Left lung (tissue), 10 donors: ENCODE data around the gene BPIFB3. TPM values are rescaled to one million over a fixed set of nuclear protein-coding genes. Genes with fewer than 3 reads are reported as not detected.

ENCODE experiments used
- ATAC-seq: fragments of 200-7000 bp; cut with Tn5 transposase; one replicate; pipeline ENCODE4 v1.9.1; 2020; ENCODE audit warnings: moderate library complexity
- DNase-seq, 4 donors: peaks; one replicate each; pipeline ENCODE4 v3.0.0-alpha.2; 2013 to 2020
- H3K27ac ChIP-seq, 2 donors: fragments of 200-600 bp; sonication (generic) in 1 of 2; one replicate each; pipeline versions ENCODE4 v1.5.0 to v1.8.0; 2020 to 2021
- H3K27me3 ChIP-seq, 2 donors: fragments of 200-600 bp; sonication (generic) in 1 of 2; one replicate each; pipeline versions ENCODE4 v1.5.0 to v1.8.0; 2020 to 2021
- H3K36me3 ChIP-seq, 2 donors: fragments of 200-600 bp; sonication (generic) in 1 of 2; one replicate each; pipeline versions ENCODE4 v1.5.0 to v1.8.0; 2020 to 2021
- H3K4me1 ChIP-seq, 2 donors: fragments of 200-600 bp; one replicate each; pipeline ENCODE4 v1.8.0; 2021
- H3K4me3 ChIP-seq, 2 donors: fragments of 200-600 bp; sonication (generic) in 1 of 2; one replicate each; pipeline versions ENCODE4 v1.5.0 to v1.8.0; 2020 to 2021; ENCODE audit warnings: mild to moderate bottlenecking in 1 of 2
- H3K9me3 ChIP-seq, 2 donors: fragments of 200-600 bp; sonication (generic) in 1 of 2; one replicate each; pipeline versions ENCODE4 v1.5.0 to v1.8.0; 2020 to 2021
- intact Hi-C, 2 donors: fragments of 100-400 bp; cut with DNase I; formaldehyde crosslinking; loops; one replicate each; pipeline versions ENCODE4 v1.11.2 to v1.14.2; 2022
- polyA plus RNA-seq, 6 donors: library from polyadenylated mRNA; unstranded; fragments of 120-200 nt; gene quantifications; one replicate each; pipeline ENCODE4 v1.2.1, GENCODE V29; 2013; ENCODE audit not compliant: insufficient read length in 6 of 6
- total RNA-seq, 2 donors: library from RNA; stranded (reverse); fragmentation: NEBNext Ultra II Directional; extraction: Animal tissue kit (Norgen Biotek cat#: 25700); gene quantifications; one replicate each; pipeline ENCODE4 v1.2.1, GENCODE V29; 2021
- TF ChIP-seq, protein P1 (sequence below), 2 donors: fragments of 200-600 bp; sonication (generic) in 1 of 2; IDR thresholded peaks; one replicate each; pipeline versions ENCODE4 v1.5.0 to v1.8.0; 2021; ENCODE audit warnings: antibody characterized with exemption in 2 of 2
- donor health status: DM: no; HTN: yes; CAD: no.
- donor health status: DM: no; HTN: no; CAD: no.

The BPIFB3 gene
- total and polyA plus RNA-seq, 8 donors: not detected

DNA sequence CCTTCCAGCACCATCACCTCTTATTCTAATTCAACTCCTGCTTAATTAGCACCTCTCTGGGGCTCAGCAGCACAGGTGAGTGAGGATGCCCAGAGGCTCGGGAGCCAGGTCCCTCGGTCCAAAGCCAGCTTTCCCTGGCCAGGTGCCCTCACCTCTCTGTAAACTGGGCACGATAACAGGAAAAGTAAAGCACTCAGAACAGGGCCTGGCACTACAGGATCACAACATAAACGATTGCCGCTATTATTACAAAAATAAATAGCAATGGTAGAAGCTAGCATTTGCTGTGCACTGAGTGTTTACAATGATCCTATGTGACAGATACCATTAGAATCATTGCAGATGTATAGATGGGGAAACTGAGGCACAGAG lies 43.6 kb upstream of the BPIFB3 start:
- ATAC-seq (no peak), DNase-seq (no peak)
- intact Hi-C loops: no loop called here
- H3K4me3 ChIP-seq: no peak overlapping the region
- H3K4me1 ChIP-seq: no peaks in the 10 kb centered on the region
- H3K27ac ChIP-seq: no peak overlapping the region
- peaks cover 0 to 2% of the 10 kb centered on the region in 2 donors for H3K9me3 ChIP-seq
- H3K36me3 ChIP-seq: no peaks in the 10 kb centered on the region
- TF ChIP-seq, protein P1, sequence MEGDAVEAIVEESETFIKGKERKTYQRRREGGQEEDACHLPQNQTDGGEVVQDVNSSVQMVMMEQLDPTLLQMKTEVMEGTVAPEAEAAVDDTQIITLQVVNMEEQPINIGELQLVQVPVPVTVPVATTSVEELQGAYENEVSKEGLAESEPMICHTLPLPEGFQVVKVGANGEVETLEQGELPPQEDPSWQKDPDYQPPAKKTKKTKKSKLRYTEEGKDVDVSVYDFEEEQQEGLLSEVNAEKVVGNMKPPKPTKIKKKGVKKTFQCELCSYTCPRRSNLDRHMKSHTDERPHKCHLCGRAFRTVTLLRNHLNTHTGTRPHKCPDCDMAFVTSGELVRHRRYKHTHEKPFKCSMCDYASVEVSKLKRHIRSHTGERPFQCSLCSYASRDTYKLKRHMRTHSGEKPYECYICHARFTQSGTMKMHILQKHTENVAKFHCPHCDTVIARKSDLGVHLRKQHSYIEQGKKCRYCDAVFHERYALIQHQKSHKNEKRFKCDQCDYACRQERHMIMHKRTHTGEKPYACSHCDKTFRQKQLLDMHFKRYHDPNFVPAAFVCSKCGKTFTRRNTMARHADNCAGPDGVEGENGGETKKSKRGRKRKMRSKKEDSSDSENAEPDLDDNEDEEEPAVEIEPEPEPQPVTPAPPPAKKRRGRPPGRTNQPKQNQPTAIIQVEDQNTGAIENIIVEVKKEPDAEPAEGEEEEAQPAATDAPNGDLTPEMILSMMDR (IDR thresholded peaks at IDR 0.05): no peak
- peaks cover 0 to 41% of the 10 kb centered on the region in 2 donors for H3K27me3 ChIP-seq

DNA sequence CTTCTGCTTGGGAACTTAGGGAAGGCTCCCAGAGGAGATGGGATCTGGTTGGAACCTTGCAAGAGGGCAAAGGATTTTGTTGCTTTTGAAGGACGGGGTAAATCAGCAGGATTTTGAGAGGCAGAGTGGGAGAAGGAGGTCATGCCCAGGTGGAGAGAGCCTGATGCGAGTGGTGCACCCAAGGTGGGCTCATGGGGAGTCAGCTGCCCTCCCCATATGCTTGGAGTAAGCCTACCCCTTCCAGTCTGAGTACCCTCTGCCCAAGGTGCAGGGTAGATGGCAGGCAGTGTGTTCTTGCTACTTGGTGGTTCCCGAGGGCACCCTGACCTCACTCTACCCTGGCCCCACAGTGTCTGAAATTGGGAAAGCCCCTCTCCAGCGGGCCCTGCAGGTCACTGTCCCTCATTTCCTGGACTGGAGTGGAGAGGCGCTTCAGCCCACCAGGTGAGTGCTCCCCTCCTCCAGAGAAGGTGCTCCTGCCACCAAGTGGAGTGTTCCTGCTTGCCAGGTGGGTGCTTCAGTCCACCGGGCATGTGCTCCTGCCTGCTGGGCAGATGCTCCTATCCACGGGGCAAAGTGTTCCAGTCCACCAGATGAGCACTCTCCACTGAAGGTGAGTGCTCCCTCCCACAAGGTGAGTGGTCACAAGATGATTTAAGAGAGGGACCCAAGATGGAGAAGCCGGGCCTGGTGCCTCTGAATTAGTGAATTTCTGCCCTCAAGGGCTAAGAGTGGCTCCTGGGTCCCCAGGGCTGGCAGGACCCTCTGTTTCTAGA lies 42.8 kb upstream of the BPIFB3 start:
- Histone ChIP-seq H3K9me3 (no peaks in the 10 kb centered on the region), H3K4me3 (no peak overlapping the region), H3K27ac (no peak overlapping the region), H3K27me3 (peaks cover 0 to 47% of the 10 kb centered on the region in 2 donors), H3K4me1 (no peaks in the 10 kb centered on the region), H3K36me3 (no peaks in the 10 kb centered on the region)
- TF ChIP-seq, protein P1 (IDR thresholded peaks at IDR 0.05): no peak
- DNase-seq (no peak), ATAC-seq (no peak)
- intact Hi-C loops: no loop called here

DNA sequence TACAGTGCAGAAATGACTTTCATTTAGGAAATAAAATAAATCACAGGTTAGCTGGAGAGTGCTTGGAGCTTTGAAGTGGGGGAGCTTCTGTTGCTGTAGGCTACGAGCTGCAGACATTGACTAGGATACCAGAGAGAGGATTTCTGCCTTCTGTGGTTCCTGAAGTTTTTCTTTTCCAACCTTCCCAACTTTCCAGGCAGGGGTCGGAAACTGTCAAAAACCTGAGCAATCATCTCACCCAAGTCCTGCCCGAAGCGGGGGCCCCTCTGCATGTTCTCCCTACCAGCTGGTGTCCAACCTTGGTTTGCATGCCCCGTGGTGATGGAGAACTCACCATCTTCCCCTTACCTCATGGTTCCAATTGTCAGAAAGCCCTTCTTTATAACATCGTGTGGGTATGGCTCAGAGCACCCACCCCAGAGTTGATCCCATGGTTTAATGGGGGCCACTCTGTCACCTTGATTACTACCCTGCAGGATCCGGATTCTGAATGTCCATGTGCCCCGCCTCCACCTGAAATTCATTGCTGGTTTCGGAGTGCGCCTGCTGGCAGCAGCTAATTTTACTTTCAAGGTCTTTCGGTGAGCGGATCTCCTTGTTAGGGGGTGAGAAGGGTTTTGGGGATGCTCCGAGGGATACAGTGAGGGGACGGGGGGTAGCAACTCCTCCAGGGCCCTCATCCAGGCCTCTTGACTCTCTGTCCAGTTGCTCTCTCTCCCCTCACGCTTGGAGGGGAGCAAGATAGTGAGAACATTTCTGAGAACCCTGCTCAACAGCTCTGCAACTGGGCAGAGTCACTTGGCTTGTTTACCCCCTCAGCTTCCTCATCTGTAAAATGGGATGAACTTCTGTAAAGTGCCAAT lies 41.1 kb upstream of the BPIFB3 start:
- no peak for DNase-seq
- intact Hi-C loops: no loop called here
- Histone ChIP-seq H3K27ac (no peak overlapping the region), H3K36me3 (no peaks in the 10 kb centered on the region), H3K27me3 (peaks cover 0 to 55% of the 10 kb centered on the region in 2 donors), H3K4me3 (no peak overlapping the region), H3K9me3 (no peaks in the 10 kb centered on the region), H3K4me1 (no peaks in the 10 kb centered on the region)
- TF ChIP-seq, protein P1 (IDR thresholded peaks at IDR 0.05): no peak
- ATAC-seq: no peak

DNA sequence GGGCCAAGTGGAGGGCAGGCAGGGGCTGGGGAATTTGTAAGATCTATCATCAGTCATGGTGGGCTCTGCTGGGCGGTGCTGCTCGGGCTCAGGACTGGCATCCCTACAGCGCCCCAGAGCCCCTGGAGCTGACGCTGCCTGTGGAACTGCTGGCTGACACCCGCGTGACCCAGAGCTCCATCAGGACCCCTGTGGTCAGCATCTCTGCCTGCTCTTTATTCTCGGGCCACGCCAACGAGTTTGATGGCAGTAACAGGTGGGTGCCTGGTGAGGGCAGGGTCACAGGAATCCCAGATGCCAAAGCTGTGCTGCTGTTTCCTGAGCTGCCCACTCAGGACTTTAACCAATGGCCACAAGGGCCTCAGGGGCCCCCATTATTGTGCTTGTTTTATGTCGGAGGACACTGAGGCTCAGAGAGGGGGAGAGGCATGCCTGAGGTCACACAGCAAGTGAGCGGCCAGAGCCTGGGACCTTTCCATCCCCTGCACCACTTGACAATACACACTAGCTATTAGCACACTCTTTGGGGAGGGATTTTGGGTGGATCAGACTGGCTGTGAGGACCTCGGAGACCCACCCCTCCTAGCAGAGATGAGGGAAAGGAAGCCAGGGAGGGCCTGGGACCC lies 39.9 kb upstream of the BPIFB3 start:
- Histone ChIP-seq H3K4me3 (no peak overlapping the region), H3K27ac (no peak overlapping the region), H3K9me3 (no peaks in the 10 kb centered on the region), H3K27me3 (peaks cover 0 to 55% of the 10 kb centered on the region in 2 donors), H3K36me3 (no peaks in the 10 kb centered on the region), H3K4me1 (no peaks in the 10 kb centered on the region)
- intact Hi-C loops: no loop called here
- TF ChIP-seq, protein P1 (IDR thresholded peaks at IDR 0.05): no peak
- DNase-seq: no peak
- ATAC-seq: no peak
